HG03175 (cell line): ENCODE data around the gene LRRN2.

Experiments
- ATAC-seq: cut with Tn5 transposase; IDR thresholded peaks from one replicate; pipeline ENCODE4 v1.9.1; 2021; ENCODE audit warnings: mild to moderate bottlenecking, moderate library complexity; ENCODE audit not compliant: unreplicated experiment

The LRRN2 gene

DNA sequence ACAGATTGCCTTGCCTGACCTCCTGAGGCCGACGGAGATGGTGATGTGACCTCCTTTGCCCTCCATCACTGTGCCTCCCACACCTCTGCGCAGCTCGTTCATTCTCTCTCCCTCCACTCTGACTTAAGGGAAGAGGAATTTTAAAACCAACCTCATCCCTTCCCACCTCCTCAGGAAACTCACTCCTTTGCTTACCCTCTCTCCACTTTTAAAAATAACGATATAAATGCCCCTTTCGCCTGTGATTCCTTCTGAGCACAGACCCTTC lies 21.2 kb downstream of the LRRN2 start:
- no peak for ATAC-seq

DNA sequence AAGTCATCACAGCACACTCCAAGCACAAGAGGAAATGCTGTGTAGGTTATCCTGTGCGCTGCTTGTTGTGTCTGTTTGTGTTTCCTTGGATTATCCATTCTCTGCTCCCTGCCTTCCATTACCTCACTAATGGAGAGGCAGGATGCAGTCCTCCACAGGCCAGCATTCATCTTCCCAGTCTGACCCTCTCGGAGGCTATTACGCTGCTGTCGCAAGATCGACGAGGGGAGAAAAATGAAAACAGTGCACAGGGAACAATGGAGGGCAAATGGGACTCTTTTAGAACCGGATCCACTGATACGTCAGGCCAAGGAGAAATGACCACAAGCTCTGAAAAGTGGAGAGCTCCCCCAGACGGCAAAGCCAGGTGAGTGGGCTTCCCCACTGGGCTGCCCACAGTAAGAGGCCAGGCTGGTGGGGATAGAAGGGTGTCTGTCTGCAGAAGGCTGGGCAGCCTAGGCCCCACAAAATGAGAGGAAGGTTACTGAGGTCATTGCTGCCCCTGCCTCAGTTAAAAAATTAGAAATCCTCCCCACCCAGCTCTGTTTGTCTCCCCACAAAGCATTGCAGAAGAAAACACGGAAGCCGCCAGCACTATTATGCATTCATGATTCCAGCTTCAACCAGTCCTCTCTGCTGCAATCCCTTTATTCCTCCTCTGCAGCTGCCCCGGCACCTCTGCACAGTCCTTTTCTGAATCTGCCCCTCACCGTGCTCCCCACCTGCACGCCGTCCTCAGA lies 21.7 kb downstream of the LRRN2 start:
- no peak for ATAC-seq

DNA sequence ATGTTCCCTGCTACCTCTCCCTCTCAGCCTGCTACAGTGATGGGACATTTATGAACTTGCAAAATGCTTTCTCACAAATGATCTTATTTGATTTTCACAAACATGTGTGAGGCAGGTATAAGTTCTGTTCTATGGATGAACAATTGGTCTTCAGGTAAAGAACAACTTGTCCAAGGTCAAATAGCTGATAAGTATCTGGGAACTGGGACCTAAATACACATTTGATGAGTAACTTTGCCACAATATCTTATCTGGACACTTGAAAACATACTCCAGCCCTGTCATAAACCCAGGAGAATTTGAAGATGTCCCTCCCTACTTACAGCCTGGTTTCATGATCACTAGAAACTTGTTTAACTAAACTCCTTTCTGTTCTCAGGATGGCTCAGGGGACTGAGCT lies 23.0 kb downstream of the LRRN2 start:
- ATAC-seq: no peak

- no peak for ATAC-seq
Observed at GRCh38 chr1:204660509-204660908, 25.0 kb downstream of the LRRN2 start.

DNA sequence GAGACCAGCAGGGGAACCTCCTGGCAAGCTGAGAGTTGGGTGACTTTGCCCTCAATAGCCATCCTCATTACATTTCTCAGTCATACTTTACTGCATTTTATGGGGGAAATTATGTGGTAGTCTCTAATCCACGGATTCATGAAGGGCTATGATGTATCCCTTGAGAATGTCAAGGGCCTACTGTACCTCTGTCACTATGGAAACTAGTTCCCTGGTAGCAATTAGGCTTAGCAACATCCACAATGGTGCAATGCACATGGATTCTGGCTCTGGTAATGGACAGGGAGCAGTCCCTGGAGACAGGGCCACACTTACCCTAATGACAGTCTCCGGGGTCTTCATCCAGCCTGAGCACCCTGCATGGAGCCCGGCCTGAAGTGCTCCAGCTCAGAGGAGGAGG lies 26.5 kb downstream of the LRRN2 start:
- no peak for ATAC-seq

GRCh38 chr1:204658295-204658694 lies 27.2 kb downstream of the LRRN2 start:
- ATAC-seq: no peak

DNA sequence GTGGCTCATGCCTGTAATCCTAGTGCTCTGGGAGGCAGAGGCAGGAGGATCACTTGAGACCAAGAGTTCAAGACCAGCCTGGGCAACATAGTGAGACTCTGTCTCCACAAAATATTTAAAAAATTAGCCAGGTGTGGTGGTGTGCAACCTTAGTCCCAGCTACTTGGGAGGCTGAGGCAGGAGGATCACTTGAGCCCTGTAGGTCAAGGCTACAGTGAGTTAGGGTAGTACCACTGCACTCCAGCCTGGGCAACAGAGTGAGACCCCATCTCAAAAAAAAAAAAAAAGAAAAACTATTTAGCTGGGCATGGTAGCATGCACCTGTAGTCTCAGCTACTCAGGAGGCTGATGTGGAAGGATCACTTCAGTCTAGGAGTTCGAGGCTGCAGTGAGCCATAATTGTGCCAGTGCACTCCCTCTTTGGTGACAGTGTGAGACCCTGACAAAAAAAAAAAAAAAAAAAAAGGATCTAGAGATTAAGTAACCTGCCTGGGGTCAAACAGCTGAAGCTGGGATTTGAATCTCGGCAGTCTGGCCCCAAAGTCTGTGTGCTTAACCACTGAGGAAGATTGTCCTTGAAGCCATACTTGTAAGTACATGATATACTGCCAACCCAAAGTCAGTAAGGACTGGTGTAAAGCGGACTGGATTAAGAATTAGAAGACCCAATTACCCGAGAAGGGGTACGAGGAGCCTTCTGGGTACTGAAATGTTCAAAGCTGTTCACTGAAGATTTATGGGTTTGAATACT lies 31.8 kb downstream of the LRRN2 start:
- no peak for ATAC-seq

GRCh38 chr1:204652497-204652896 lies 33.0 kb downstream of the LRRN2 start:
- ATAC-seq: no peak

DNA sequence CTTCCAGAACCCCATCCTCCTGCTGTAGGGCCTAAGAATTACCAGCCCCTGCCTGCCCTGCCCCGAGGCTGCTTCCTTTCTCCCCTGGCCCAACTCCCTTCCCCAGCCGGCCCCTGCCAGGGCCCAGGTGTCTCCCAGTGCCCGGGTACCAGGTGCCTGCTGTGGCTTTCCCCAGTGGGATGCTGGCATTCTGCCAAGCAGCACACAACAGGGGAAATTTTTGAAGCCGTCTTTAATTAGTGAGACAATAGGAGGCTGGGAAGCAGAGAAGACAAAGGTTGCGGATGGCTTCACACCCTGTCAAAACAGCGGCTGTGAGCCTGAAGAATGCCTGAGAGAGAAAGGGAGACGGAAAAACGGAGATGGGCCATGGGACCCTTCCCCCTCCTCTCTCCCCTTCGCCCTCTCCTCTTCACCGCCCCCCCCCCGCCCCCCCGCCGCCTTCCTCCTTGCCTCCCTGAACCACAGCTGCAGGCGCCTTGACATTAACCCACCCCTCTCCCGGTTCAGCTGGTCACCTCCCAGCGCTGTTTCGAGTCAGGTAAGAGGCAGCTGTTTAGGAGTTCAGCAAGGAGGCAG lies 33.6 kb downstream of the LRRN2 start:
- ATAC-seq: no peak

- no peak for ATAC-seq
Observed at GRCh38 chr1:204650911-204651570, 34.5 kb downstream of the LRRN2 start.

GRCh38 chr1:204649721-204650521 lies 35.6 kb downstream of the LRRN2 start:
- no peak for ATAC-seq

- no peak for ATAC-seq
Observed at GRCh38 chr1:204648576-204648975, 37.0 kb downstream of the LRRN2 start.

- no peak for ATAC-seq
Observed at GRCh38 chr1:204647805-204648153, 37.8 kb downstream of the LRRN2 start.

GRCh38 chr1:204647114-204647804 lies 38.3 kb downstream of the LRRN2 start:
- no peak for ATAC-seq

DNA sequence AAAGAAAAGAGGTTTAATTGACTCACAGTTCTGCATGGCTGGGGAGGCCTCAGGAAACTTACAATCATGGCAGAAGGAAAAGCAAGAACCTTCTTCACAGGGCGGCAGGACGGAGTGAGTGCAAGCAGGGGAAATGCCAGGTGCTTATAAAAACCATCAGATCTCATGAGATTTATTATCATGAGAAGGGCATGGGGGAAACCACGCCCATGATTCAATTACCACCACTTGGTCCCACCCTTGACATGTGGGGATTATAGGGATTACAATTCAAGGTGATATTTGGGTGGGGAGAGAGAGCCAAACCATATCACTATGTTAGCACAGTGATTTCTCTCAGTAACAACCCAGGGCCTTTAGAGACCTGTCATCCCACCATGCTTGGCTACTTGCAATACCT lies 39.9 kb downstream of the LRRN2 start:
- no peak for ATAC-seq

GRCh38 chr1:204645251-204645650 lies 40.3 kb downstream of the LRRN2 start:
- ATAC-seq: no peak

- no peak for ATAC-seq
Observed at GRCh38 chr1:204643503-204643902, 42.0 kb downstream of the LRRN2 start.

GRCh38 chr1:204641936-204642335 lies 43.6 kb downstream of the LRRN2 start:
- ATAC-seq: no peak

GRCh38 chr1:204641455-204641854 lies 44.1 kb downstream of the LRRN2 start:
- no peak for ATAC-seq

DNA sequence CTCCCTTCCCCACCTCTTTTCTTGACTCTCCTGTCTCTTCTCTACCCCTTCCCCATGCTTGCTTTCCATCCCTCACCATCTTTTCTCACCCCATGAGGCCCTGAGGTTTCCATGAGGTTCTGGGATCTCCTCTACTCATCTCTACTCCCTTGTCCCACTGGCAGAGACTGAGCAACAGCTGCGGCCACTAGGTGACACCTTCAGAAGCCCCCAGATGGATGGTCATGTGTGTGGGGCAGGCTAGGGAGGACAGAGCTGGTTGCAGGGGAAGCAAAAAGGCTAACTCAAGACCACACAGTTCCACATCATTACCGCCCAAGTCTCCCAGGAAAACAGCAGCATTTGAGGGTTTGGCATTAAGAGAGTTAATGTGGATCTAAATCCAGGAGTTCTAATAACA lies 45.0 kb downstream of the LRRN2 start:
- no peak for ATAC-seq
